Measurements from ENCODE around the gene SH2D3A.

SH2D3A gene

DNA sequence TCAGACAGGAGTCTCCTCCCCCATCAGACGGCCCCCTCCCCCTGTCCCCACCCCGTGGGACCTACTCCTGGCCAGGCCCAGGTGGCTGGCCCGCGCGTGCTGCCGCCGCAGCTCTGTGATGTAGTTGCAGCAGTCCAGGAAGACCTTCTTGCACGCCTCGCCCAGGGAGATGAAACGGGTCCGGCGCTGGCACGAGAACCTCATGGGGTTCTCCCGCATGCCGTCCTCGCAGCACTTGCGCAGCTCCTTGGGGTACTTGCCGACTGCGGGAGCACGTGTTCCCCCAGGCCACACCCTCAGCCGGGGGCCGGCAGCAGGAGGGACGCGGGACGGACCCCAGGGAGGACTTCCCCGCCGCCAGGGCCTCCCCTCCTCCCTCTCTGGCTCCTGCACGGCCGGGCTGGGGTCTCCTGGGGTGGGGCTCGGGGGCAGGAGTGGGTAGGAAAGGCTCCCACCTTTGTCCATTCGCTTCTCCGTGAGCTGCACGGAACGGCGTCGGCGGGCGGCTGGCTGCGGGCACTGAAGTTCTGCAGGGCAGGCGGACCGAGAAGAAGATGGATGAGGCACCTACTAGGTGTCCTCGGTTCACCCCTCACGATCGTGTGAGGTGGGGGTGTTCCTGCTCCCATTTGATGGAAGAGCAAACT lies 60.1 kb downstream of the SH2D3A start:
- H3K27me3 ChIP-seq (ENCODE audit: control insufficient read depth, insufficient read depth, low read length), result peaks cover 8% of the 10 kb centered on the region
- no peaks in the 10 kb centered on the region for H3K4me1 ChIP-seq (ENCODE audit: control insufficient read depth, insufficient read depth, low read length)
- no peak overlapping the region for H3K9ac ChIP-seq (ENCODE audit: low read depth, low read length)

GRCh38 chr19:6706633-6706958 lies 60.6 kb downstream of the SH2D3A start:
- no peaks in the 10 kb centered on the region for H3K9me3 ChIP-seq (ENCODE audit: control insufficient read depth, insufficient read depth, low read length)
- H3K36me3 ChIP-seq (ENCODE audit: control insufficient read depth, insufficient read depth, low read length), result no peaks in the 10 kb centered on the region
- no peaks in the 10 kb centered on the region for H3K4me1 ChIP-seq (ENCODE audit: control insufficient read depth, insufficient read depth, low read length)
- no peak overlapping the region for H3K9ac ChIP-seq (ENCODE audit: low read depth, low read length)
- no peak overlapping the region for H3K4me3 ChIP-seq (ENCODE audit: low read depth, low read length)
- H3K27me3 ChIP-seq (ENCODE audit: control insufficient read depth, insufficient read depth, low read length), result peaks cover 8% of the 10 kb centered on the region

More for the DNA sequence above, 60.1 kb downstream of the SH2D3A start:
- Histone ChIP-seq H3K4me3 (ENCODE audit: low read depth, low read length) (no peak overlapping the region), H3K9me3 (ENCODE audit: control insufficient read depth, insufficient read depth, low read length) (no peaks in the 10 kb centered on the region), H3K36me3 (ENCODE audit: control insufficient read depth, insufficient read depth, low read length) (no peaks in the 10 kb centered on the region)

- H3K4me1 ChIP-seq (ENCODE audit: control insufficient read depth, insufficient read depth, low read length), result no peaks in the 10 kb centered on the region
- no peak overlapping the region for H3K9ac ChIP-seq (ENCODE audit: low read depth, low read length)
- H3K36me3 ChIP-seq (ENCODE audit: control insufficient read depth, insufficient read depth, low read length), result no peaks in the 10 kb centered on the region
- H3K27me3 ChIP-seq (ENCODE audit: control insufficient read depth, insufficient read depth, low read length), result peaks cover 6% of the 10 kb centered on the region
- no peaks in the 10 kb centered on the region for H3K9me3 ChIP-seq (ENCODE audit: control insufficient read depth, insufficient read depth, low read length)
- no peak overlapping the region for H3K4me3 ChIP-seq (ENCODE audit: low read depth, low read length)
These were observed 61.2 kb downstream of the SH2D3A start for GRCh38 chr19:6705931-6706632.

Measured in iPS-15b (cell line).